GM12878 (cell line): ENCODE results near the gene RSPRY1. TPM values are rescaled to one million over a fixed set of nuclear protein-coding genes. Genes with fewer than 3 reads are reported as not detected.

ENCODE experiments used
- CBX5 ChIP-seq: sonication (generic); IDR thresholded peaks from 2 replicates; pipeline ENCODE4 v1.6.1; 2016; ENCODE audit warnings: low read depth, moderate library complexity, mild to moderate bottlenecking, inconsistent platforms
- CEBPB ChIP-seq, 2 experiments: fragments of 150-350 bp in 1 of 2; IDR thresholded peaks; 2 replicates each; pipeline ENCODE4 v1.6.1; 2012 to 2014; ENCODE audit warnings: low read depth in 2 of 2, low read length in 2 of 2, borderline replicate concordance in 1 of 2, inconsistent platforms in 1 of 2
- KAT2A ChIP-seq: conservative IDR thresholded peaks from 2 replicates; pipeline ENCODE4 v1.6.1; 2011; ENCODE audit warnings: low read depth, low read length; ENCODE audit not compliant: control insufficient read depth
- LARP7 ChIP-seq: fragments of 450-650 bp; IDR thresholded peaks from 2 replicates; pipeline ENCODE4 v1.6.1; 2017; ENCODE audit warnings: mild to moderate bottlenecking
- MTA3 ChIP-seq: IDR thresholded peaks from 2 replicates; pipeline ENCODE4 v1.6.1; 2012; ENCODE audit warnings: low read length, inconsistent platforms, borderline replicate concordance
- SMAD5 ChIP-seq: IDR thresholded peaks from 2 replicates; pipeline ENCODE4 v1.6.1; 2016; ENCODE audit warnings: antibody characterized with exemption, low read depth
- SUPT20H ChIP-seq: IDR thresholded peaks from 2 replicates; pipeline ENCODE4 v1.6.1; 2011; ENCODE audit warnings: low read depth, mild to moderate bottlenecking, low read length, moderate library complexity, borderline replicate concordance; ENCODE audit not compliant: control insufficient read depth
- SUZ12 ChIP-seq: fragments of 200-600 bp; sonication (generic); IDR thresholded peaks from one replicate; pipeline ENCODE4 v1.6.1; 2018; ENCODE audit warnings: antibody characterized with exemption, mild to moderate bottlenecking; ENCODE audit not compliant: unreplicated experiment
- ZNF384 ChIP-seq: IDR thresholded peaks from 2 replicates; pipeline ENCODE4 v1.6.1; 2012; ENCODE audit warnings: low read depth, mild to moderate bottlenecking, low read length, improper control_type of control experiment, borderline replicate concordance
- polyA plus RNA-seq, 11 experiments: library from polyadenylated mRNA; depleted of rRNA in 4 of 11; unstranded in 6 of 11; stranded (reverse) in 5 of 11; fragments of >200 nt; fragmentation: Nextera tagmentation in 4 of 11; fragmentation: Illumina TruSeq in 1 of 11; extraction: Ambion mirVana in 4 of 11; extraction: Trizol in 1 of 11; gene quantifications; 1 replicate in 1 of 11; 2 replicates in 10 of 11; pipeline versions ENCODE4 v1.2.1 to v1.2.3, GENCODE V29; 2011 to 2016; ENCODE audit warnings: inconsistent platforms in 2 of 11, missing spikeins in 2 of 11, low read depth in 1 of 11
- total RNA-seq, 4 experiments: library from RNA; depleted of rRNA in 3 of 4; stranded (reverse); fragments of >200 nt in 3 of 4; fragmentation: Illumina TruSeq in 1 of 4; extraction: Trizol in 1 of 4; gene quantifications; 2 replicates each; pipeline versions ENCODE4 v1.2.1 to v1.2.3, GENCODE V29; 2013 to 2021
- TF ChIP-seq, protein P1 (sequence below): fragments of 150-350 bp; IDR thresholded peaks from 2 replicates; pipeline ENCODE4 v1.6.1; 2016; ENCODE audit warnings: low read depth, low read length
- TF ChIP-seq, protein P2 (sequence below): fragments of 450-650 bp; IDR thresholded peaks from 2 replicates; pipeline ENCODE4 v1.6.1; 2017; ENCODE audit warnings: mild to moderate bottlenecking
- TF ChIP-seq, protein P3 (sequence below): fragments of 450-650 bp; IDR thresholded peaks from 2 replicates; pipeline ENCODE4 v1.6.1; 2018; ENCODE audit warnings: mild to moderate bottlenecking, low read depth, moderate library complexity; ENCODE audit not compliant: partially characterized antibody
- TF ChIP-seq, protein P4 (sequence below): IDR thresholded peaks from 2 replicates; pipeline ENCODE4 v1.6.1; 2012; ENCODE audit warnings: mild to moderate bottlenecking, low read depth, low read length
- TF ChIP-seq, protein P5 (sequence below): IDR thresholded peaks from 2 replicates; pipeline ENCODE4 v1.6.1; 2012; ENCODE audit warnings: low read depth, low read length, improper control_type of control experiment

Gene RSPRY1
- total and polyA plus RNA-seq, 10 of the 15 experiments (the other 5 are each of a cell fraction or from before 2014, with no cell fraction given) = 18.5 to 57.0 (median 41.2) TPM

DNA sequence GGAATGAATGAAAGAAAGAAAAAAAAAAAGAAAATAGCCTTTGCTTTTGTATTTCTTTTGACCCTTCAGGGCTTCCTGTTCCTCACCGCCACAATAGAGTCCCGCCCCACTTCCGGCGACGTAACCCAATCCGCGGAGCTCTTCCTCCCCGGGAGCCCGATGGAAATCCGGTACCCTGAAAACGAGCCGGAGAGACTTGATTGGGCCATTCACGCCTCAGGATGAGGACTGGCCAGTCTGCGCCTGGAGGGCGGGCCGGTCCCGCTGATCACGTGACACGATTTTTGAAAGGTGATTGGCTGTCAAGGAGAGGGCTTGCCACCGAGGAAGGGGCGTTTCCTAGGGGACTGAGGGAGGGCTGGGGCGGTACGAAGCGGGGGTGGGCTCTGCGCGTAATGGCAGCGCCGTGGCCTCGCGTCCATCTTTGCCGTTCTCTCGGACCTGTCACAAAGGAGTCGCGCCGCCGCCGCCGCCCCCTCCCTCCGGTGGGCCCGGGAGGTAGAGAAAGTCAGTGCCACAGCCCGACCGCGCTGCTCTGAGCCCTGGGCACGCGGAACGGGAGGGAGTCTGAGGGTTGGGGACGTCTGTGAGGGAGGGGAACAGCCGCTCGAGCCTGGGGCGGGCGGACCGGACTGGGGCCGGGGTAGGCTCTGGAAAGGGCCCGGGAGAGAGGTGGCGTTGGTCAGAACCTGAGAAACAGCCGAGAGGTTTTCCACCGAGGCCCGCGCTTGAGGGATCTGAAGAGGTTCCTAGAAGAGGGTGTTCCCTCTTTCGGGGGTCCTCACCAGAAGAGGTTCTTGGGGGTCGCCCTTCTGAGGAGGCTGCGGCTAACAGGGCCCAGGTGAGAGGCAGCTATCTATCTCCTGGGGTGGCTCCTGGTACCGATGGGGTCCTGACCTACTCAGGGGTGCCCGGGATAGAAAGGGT, at the start of gene RSPRY1, which contains the start of gene PSME3IP1 (continued):
- TF ChIP-seq, protein P1, sequence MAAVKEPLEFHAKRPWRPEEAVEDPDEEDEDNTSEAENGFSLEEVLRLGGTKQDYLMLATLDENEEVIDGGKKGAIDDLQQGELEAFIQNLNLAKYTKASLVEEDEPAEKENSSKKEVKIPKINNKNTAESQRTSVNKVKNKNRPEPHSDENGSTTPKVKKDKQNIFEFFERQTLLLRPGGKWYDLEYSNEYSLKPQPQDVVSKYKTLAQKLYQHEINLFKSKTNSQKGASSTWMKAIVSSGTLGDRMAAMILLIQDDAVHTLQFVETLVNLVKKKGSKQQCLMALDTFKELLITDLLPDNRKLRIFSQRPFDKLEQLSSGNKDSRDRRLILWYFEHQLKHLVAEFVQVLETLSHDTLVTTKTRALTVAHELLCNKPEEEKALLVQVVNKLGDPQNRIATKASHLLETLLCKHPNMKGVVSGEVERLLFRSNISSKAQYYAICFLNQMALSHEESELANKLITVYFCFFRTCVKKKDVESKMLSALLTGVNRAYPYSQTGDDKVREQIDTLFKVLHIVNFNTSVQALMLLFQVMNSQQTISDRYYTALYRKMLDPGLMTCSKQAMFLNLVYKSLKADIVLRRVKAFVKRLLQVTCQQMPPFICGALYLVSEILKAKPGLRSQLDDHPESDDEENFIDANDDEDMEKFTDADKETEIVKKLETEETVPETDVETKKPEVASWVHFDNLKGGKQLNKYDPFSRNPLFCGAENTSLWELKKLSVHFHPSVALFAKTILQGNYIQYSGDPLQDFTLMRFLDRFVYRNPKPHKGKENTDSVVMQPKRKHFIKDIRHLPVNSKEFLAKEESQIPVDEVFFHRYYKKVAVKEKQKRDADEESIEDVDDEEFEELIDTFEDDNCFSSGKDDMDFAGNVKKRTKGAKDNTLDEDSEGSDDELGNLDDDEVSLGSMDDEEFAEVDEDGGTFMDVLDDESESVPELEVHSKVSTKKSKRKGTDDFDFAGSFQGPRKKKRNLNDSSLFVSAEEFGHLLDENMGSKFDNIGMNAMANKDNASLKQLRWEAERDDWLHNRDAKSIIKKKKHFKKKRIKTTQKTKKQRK = peak; percentile 73
- no peak for TF ChIP-seq KAT2A
- TF ChIP-seq SMAD5 = no peak
- TF ChIP-seq SUPT20H = no peak
- no peak for TF ChIP-seq SUZ12
- no peak for TF ChIP-seq CBX5
- TF ChIP-seq, protein P2, sequence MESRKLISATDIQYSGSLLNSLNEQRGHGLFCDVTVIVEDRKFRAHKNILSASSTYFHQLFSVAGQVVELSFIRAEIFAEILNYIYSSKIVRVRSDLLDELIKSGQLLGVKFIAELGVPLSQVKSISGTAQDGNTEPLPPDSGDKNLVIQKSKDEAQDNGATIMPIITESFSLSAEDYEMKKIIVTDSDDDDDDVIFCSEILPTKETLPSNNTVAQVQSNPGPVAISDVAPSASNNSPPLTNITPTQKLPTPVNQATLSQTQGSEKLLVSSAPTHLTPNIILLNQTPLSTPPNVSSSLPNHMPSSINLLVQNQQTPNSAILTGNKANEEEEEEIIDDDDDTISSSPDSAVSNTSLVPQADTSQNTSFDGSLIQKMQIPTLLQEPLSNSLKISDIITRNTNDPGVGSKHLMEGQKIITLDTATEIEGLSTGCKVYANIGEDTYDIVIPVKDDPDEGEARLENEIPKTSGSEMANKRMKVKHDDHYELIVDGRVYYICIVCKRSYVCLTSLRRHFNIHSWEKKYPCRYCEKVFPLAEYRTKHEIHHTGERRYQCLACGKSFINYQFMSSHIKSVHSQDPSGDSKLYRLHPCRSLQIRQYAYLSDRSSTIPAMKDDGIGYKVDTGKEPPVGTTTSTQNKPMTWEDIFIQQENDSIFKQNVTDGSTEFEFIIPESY = no peak
- TF ChIP-seq, protein P3, sequence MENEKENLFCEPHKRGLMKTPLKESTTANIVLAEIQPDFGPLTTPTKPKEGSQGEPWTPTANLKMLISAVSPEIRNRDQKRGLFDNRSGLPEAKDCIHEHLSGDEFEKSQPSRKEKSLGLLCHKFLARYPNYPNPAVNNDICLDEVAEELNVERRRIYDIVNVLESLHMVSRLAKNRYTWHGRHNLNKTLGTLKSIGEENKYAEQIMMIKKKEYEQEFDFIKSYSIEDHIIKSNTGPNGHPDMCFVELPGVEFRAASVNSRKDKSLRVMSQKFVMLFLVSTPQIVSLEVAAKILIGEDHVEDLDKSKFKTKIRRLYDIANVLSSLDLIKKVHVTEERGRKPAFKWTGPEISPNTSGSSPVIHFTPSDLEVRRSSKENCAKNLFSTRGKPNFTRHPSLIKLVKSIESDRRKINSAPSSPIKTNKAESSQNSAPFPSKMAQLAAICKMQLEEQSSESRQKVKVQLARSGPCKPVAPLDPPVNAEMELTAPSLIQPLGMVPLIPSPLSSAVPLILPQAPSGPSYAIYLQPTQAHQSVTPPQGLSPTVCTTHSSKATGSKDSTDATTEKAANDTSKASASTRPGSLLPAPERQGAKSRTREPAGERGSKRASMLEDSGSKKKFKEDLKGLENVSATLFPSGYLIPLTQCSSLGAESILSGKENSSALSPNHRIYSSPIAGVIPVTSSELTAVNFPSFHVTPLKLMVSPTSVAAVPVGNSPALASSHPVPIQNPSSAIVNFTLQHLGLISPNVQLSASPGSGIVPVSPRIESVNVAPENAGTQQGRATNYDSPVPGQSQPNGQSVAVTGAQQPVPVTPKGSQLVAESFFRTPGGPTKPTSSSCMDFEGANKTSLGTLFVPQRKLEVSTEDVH = peak; percentile 86
- TF ChIP-seq LARP7 = peak; percentile 52; the same call in 1 of the 2 replicates
- TF ChIP-seq CEBPB (IDR thresholded peaks at IDR 0.05; ENCODE audit: borderline replicate concordance in 1 of 2, low read depth in 2 of 2, low read length in 2 of 2) = no peak
- no peak for TF ChIP-seq MTA3
- TF ChIP-seq ZNF384 = peak; percentile 84
- TF ChIP-seq, protein P4, sequence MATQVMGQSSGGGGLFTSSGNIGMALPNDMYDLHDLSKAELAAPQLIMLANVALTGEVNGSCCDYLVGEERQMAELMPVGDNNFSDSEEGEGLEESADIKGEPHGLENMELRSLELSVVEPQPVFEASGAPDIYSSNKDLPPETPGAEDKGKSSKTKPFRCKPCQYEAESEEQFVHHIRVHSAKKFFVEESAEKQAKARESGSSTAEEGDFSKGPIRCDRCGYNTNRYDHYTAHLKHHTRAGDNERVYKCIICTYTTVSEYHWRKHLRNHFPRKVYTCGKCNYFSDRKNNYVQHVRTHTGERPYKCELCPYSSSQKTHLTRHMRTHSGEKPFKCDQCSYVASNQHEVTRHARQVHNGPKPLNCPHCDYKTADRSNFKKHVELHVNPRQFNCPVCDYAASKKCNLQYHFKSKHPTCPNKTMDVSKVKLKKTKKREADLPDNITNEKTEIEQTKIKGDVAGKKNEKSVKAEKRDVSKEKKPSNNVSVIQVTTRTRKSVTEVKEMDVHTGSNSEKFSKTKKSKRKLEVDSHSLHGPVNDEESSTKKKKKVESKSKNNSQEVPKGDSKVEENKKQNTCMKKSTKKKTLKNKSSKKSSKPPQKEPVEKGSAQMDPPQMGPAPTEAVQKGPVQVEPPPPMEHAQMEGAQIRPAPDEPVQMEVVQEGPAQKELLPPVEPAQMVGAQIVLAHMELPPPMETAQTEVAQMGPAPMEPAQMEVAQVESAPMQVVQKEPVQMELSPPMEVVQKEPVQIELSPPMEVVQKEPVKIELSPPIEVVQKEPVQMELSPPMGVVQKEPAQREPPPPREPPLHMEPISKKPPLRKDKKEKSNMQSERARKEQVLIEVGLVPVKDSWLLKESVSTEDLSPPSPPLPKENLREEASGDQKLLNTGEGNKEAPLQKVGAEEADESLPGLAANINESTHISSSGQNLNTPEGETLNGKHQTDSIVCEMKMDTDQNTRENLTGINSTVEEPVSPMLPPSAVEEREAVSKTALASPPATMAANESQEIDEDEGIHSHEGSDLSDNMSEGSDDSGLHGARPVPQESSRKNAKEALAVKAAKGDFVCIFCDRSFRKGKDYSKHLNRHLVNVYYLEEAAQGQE = no peak
- TF ChIP-seq, protein P5, sequence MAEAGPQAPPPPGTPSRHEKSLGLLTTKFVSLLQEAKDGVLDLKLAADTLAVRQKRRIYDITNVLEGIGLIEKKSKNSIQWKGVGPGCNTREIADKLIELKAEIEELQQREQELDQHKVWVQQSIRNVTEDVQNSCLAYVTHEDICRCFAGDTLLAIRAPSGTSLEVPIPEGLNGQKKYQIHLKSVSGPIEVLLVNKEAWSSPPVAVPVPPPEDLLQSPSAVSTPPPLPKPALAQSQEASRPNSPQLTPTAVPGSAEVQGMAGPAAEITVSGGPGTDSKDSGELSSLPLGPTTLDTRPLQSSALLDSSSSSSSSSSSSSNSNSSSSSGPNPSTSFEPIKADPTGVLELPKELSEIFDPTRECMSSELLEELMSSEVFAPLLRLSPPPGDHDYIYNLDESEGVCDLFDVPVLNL = no peak; the same call in 1 of the 2 replicates
